Measurements from ENCODE around the gene ODAD2.

DNA sequence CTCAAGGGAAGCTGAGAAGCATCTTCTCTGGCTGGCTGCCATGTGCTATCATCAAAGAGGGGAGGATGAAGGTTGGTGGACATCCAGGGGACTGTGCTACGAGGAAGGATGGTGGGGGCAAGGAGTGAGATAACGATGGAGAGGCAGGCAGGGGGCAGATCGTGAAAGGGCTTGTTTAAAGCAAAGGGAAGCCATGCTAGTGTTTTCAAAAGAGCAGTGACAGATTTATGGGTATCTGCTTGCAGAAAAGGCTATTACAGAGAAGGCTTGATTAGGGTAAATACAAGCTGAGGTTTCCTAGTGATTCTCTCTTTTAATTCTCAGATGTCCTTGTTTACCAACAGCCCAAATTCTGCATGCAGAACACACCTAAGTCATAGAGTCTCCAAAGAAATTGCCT, 164.4 kb downstream of the ODAD2 start:
- TF ChIP-seq, protein P1, sequence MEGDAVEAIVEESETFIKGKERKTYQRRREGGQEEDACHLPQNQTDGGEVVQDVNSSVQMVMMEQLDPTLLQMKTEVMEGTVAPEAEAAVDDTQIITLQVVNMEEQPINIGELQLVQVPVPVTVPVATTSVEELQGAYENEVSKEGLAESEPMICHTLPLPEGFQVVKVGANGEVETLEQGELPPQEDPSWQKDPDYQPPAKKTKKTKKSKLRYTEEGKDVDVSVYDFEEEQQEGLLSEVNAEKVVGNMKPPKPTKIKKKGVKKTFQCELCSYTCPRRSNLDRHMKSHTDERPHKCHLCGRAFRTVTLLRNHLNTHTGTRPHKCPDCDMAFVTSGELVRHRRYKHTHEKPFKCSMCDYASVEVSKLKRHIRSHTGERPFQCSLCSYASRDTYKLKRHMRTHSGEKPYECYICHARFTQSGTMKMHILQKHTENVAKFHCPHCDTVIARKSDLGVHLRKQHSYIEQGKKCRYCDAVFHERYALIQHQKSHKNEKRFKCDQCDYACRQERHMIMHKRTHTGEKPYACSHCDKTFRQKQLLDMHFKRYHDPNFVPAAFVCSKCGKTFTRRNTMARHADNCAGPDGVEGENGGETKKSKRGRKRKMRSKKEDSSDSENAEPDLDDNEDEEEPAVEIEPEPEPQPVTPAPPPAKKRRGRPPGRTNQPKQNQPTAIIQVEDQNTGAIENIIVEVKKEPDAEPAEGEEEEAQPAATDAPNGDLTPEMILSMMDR (IDR thresholded peaks at IDR 0.05; ENCODE audit: extremely low read depth in 1 of 2, insufficient read depth in 1 of 2, low read depth in 1 of 2, low read length in 2 of 2) = no peak
- no peak for TF ChIP-seq EZH2 (IDR thresholded peaks at IDR 0.05; ENCODE audit: borderline replicate concordance, low read depth, low read length, severe bottlenecking)
- TF ChIP-seq POLR2A (IDR thresholded peaks at IDR 0.05; ENCODE audit: low read depth, low read length) = no peak
- no peak for TF ChIP-seq POLR2AphosphoS5 (IDR thresholded peaks at IDR 0.05; ENCODE audit: insufficient read depth, low read depth, low read length)
- TF ChIP-seq, protein P2, sequence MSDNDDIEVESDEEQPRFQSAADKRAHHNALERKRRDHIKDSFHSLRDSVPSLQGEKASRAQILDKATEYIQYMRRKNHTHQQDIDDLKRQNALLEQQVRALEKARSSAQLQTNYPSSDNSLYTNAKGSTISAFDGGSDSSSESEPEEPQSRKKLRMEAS (IDR thresholded peaks at IDR 0.05; ENCODE audit: insufficient read depth, insufficient read length) = no peak
- TF ChIP-seq FOS (IDR thresholded peaks at IDR 0.05; ENCODE audit: borderline replicate concordance, insufficient read depth, low read length) = no peak
